SU-DHL-6 (cell line): ENCODE measurements around the gene COX19.

Source experiments
- H2AFZ ChIP-seq: fragments of 200-600 bp; sonication (generic); 2 replicates; pipeline ENCODE4 v1.6.1; 2014; ENCODE audit warnings: low read depth, mild to moderate bottlenecking, moderate library complexity, mixed read lengths, antibody characterized with exemption, low read length; ENCODE audit not compliant: severe bottlenecking
- H3F3A ChIP-seq: fragments of 200-600 bp; shearing (Covaris generic); 2 replicates; pipeline ENCODE4 v1.6.0; 2016; ENCODE audit warnings: antibody characterized with exemption, mild to moderate bottlenecking; ENCODE audit not compliant: insufficient read depth
- H3K27ac ChIP-seq: fragments of 200-600 bp; sonication (generic); 2 replicates; pipeline ENCODE4 v1.5.1; 2016; ENCODE audit warnings: low read depth, mild to moderate bottlenecking, low read length, moderate library complexity, mixed read lengths
- H3K27me3 ChIP-seq: fragments of 200-600 bp; sonication (generic), shearing (Covaris generic); 2 replicates; pipeline ENCODE4 v1.6.0; 2014; ENCODE audit warnings: mild to moderate bottlenecking, low read length
- H3K36me3 ChIP-seq: fragments of 200-600 bp; sonication (generic); 2 replicates; pipeline ENCODE4 v1.6.1; 2014; ENCODE audit warnings: mild to moderate bottlenecking, low read length, mixed read lengths
- H3K4me2 ChIP-seq: fragments of 300-600, 200-600 bp; shearing (Covaris generic), sonication (generic); 2 replicates; pipeline ENCODE4 v1.6.0; 2014; ENCODE audit warnings: low read length, low read depth, mild to moderate bottlenecking; ENCODE audit not compliant: poor library complexity, severe bottlenecking
- H3K4me3 ChIP-seq: fragments of 200-600 bp; sonication (generic); 2 replicates; pipeline ENCODE4 v1.5.1; 2014; ENCODE audit warnings: antibody characterized with exemption, low read length, mild to moderate bottlenecking, mixed read lengths; ENCODE audit not compliant: insufficient read depth, poor library complexity, severe bottlenecking
- H3K79me2 ChIP-seq: fragments of 200-600 bp; sonication (generic); 2 replicates; pipeline ENCODE4 v1.6.1; 2014; ENCODE audit warnings: mild to moderate bottlenecking, low read length, moderate library complexity; ENCODE audit not compliant: insufficient read depth
- H3K9ac ChIP-seq: fragments of 200-600 bp; sonication (generic); 2 replicates; pipeline ENCODE4 v1.7.0; 2014; ENCODE audit warnings: mild to moderate bottlenecking, low read length
- H3K9me2 ChIP-seq: fragments of 200-600 bp; sonication (generic); replicated peaks from 2 replicates; pipeline ENCODE4 v1.6.1; 2014; ENCODE audit warnings: low read length; ENCODE audit not compliant: insufficient read depth
- H3K9me3 ChIP-seq: fragments of 200-600 bp; sonication (generic); 2 replicates; pipeline ENCODE4 v1.6.1; 2014; ENCODE audit warnings: low read length, mixed read lengths; ENCODE audit not compliant: insufficient read depth
- H4K20me1 ChIP-seq: fragments of 200-600 bp; sonication (generic); 2 replicates; pipeline ENCODE4 v1.6.1; 2014; ENCODE audit warnings: low read depth, mild to moderate bottlenecking, antibody characterized with exemption, low read length, moderate library complexity, mixed read lengths
- EZH2phosphoT487 ChIP-seq: fragments of 200-600 bp; sonication (generic), shearing (Covaris generic); conservative IDR thresholded peaks from 2 replicates; pipeline ENCODE4 v1.6.1; 2018; ENCODE audit warnings: mild to moderate bottlenecking, antibody characterized with exemption, low read length, moderate library complexity, mixed read lengths
- TF ChIP-seq, protein P1 (sequence below): fragments of 200-600 bp; sonication (generic); IDR thresholded peaks from one replicate; pipeline ENCODE4 v1.5.1; 2017; ENCODE audit warnings: antibody characterized with exemption, mild to moderate bottlenecking, low read length, moderate library complexity; ENCODE audit not compliant: insufficient read depth, poor library complexity, severe bottlenecking

Gene COX19

GRCh38 chr7:996079-996872, 20.9 kb upstream of the COX19 start:
- H3K27ac ChIP-seq = peak overlapping the region; percentile 63
- no peak overlapping the region for H3K4me3 ChIP-seq
- H3K27me3 ChIP-seq = no peaks in the 10 kb centered on the region
- H3K9me3 ChIP-seq = no peaks in the 10 kb centered on the region
- no peaks in the 10 kb centered on the region for H3K36me3 ChIP-seq
- H2AFZ ChIP-seq = no peak overlapping the region
- H3F3A ChIP-seq = peaks cover 33% of the 10 kb centered on the region
- TF ChIP-seq, protein P1, sequence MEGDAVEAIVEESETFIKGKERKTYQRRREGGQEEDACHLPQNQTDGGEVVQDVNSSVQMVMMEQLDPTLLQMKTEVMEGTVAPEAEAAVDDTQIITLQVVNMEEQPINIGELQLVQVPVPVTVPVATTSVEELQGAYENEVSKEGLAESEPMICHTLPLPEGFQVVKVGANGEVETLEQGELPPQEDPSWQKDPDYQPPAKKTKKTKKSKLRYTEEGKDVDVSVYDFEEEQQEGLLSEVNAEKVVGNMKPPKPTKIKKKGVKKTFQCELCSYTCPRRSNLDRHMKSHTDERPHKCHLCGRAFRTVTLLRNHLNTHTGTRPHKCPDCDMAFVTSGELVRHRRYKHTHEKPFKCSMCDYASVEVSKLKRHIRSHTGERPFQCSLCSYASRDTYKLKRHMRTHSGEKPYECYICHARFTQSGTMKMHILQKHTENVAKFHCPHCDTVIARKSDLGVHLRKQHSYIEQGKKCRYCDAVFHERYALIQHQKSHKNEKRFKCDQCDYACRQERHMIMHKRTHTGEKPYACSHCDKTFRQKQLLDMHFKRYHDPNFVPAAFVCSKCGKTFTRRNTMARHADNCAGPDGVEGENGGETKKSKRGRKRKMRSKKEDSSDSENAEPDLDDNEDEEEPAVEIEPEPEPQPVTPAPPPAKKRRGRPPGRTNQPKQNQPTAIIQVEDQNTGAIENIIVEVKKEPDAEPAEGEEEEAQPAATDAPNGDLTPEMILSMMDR = no peak
- no peak for TF ChIP-seq EZH2phosphoT487
- H3K9me2 ChIP-seq = no peaks in the 10 kb centered on the region
- no peaks in the 10 kb centered on the region for H3K79me2 ChIP-seq
- H3K4me2 ChIP-seq = peak overlapping the region; percentile 11
- H4K20me1 ChIP-seq = no peaks in the 10 kb centered on the region
- peak overlapping the region; percentile 8; the same call in 1 of the 2 replicates for H3K9ac ChIP-seq

GRCh38 chr7:995571-995970, 20.2 kb upstream of the COX19 start:
- no peak overlapping the region for H2AFZ ChIP-seq
- H3K27ac ChIP-seq = peak overlapping the region; percentile 63
- peak overlapping the region; percentile 11 for H3K4me2 ChIP-seq
- TF ChIP-seq, protein P1 = no peak
- no peak for TF ChIP-seq EZH2phosphoT487
- H3K4me3 ChIP-seq = no peak overlapping the region
- H3K36me3 ChIP-seq = no peaks in the 10 kb centered on the region
- no peaks in the 10 kb centered on the region for H4K20me1 ChIP-seq
- H3F3A ChIP-seq = peaks cover 29% of the 10 kb centered on the region
- H3K79me2 ChIP-seq = no peaks in the 10 kb centered on the region
- no peaks in the 10 kb centered on the region for H3K9me3 ChIP-seq
- peak overlapping the region; percentile 8; the same call in 1 of the 2 replicates for H3K9ac ChIP-seq
- no peaks in the 10 kb centered on the region for H3K27me3 ChIP-seq
- H3K9me2 ChIP-seq = no peaks in the 10 kb centered on the region

DNA sequence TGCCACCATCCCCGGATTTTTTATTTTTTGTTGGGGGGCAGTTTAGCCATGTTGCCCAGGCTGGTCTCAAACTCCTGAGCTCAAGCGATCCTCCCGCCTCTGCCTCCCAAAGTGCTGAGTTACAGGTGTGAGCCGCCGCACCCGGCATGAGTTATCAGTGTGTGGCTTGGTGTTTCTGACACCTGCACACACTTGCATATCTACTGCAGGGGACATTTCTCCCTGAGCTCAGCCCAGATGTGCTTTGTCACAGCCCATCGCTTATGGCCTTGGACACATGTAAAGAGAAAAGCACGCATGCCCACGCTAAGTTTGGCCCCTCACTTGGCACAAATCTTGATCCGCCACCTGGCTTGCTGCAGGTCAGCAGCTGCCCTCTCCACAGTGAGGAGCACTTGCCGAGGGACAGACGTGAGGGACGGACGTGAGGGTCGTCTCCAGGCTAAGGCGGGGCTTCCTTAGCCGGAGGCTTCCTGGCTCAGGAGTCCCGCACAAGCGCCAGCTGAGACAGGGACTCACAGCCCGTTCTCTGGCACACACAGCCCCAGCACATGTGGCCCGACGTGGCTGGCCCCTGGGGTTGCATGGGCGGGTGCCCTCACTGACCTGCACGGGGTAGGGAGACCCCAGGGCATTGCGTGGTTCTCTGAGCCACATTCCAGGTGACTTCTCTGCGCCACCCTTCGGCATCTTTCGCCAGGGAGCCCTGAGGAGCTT, 19.4 kb upstream of the COX19 start:
- H3K4me3 ChIP-seq = no peak overlapping the region
- peak overlapping the region; percentile 11 for H3K4me2 ChIP-seq
- H3K79me2 ChIP-seq = no peaks in the 10 kb centered on the region
- H3K27me3 ChIP-seq = no peaks in the 10 kb centered on the region
- no peaks in the 10 kb centered on the region for H3K9me2 ChIP-seq
- no peaks in the 10 kb centered on the region for H4K20me1 ChIP-seq
- H3K36me3 ChIP-seq = no peaks in the 10 kb centered on the region
- H3K9ac ChIP-seq = peak overlapping the region; percentile 0; the same call in 1 of the 2 replicates
- peaks cover 22% of the 10 kb centered on the region for H3F3A ChIP-seq
- TF ChIP-seq, protein P1 = no peak
- TF ChIP-seq EZH2phosphoT487 = no peak
- peak overlapping the region; percentile 63 for H3K27ac ChIP-seq
- no peaks in the 10 kb centered on the region for H3K9me3 ChIP-seq
- no peak overlapping the region for H2AFZ ChIP-seq
